ENCODE data around the gene ABLIM1. TPM values are rescaled to one million over a fixed set of nuclear protein-coding genes. Genes with fewer than 3 reads are reported as not detected.

ABLIM1 gene
- total and polyA plus RNA-seq, 2 of the 4 experiments (the other 2 are of a cell fraction), result 7.7 to 9.9 TPM

GRCh38 chr10:114404171-114405010 is 253.7 kb downstream of the ABLIM1 start, which contains the start of gene AFAP1L2:
AFAP1L2 (minus strand) TSS chr10:114404502; CDS start chr10:114404455, 47 bp downstream.
- Histone ChIP-seq H3K27ac (ENCODE audit: insufficient read depth, low read length) (no peak within 1 kb of the TSS), H4K91ac (ENCODE audit: insufficient read depth, low read depth, low read length) (no peak within 1 kb of the TSS), H2AFZ (replicated peaks; ENCODE audit: low read length, poor library complexity) (peak within 1 kb of the TSS; percentile 47), H3K4me3 (ENCODE audit: insufficient read depth, low read depth, low read length) (peak within 1 kb of the TSS; percentile 27; the same call in 1 of the 2 replicates), H3K27me3 (ENCODE audit: control insufficient read depth, insufficient read depth, low read length) (peaks cover 50% of the 10 kb centered on the region), H3K23ac (ENCODE audit: low read depth, low read length) (no peak within 1 kb of the TSS), H2AK9ac (replicated peaks; ENCODE audit: low read depth, low read length, poor library complexity) (no peak within 1 kb of the TSS), H2BK15ac (ENCODE audit: low read depth, low read length) (no peak within 1 kb of the TSS), H2BK5ac (ENCODE audit: low read depth, low read length, poor library complexity, severe bottlenecking) (no peak within 1 kb of the TSS), H3K4me2 (ENCODE audit: low read depth, low read length) (peak within 1 kb of the TSS; percentile 75; the same call in 1 of the 2 replicates), H3K9me1 (ENCODE audit: insufficient read depth, low read length) (no peaks in the 10 kb centered on the region), H3K4ac (ENCODE audit: low read depth, low read length) (no peak within 1 kb of the TSS), H3K4me1 (ENCODE audit: control insufficient read depth, insufficient read depth, low read length) (no peaks in the 10 kb centered on the region), H3K18ac (ENCODE audit: low read depth, low read length) (no peak within 1 kb of the TSS), H4K8ac (ENCODE audit: low read depth in 2 of 2, low read length in 2 of 2) (no peak within 1 kb of the TSS), H3K9ac (ENCODE audit: low read depth, low read length) (no peak within 1 kb of the TSS), H3K36me3 (ENCODE audit: control insufficient read depth, insufficient read depth, low read length) (no peaks in the 10 kb centered on the region), H4K20me1 (ENCODE audit: insufficient read depth, low read length) (no peaks in the 10 kb centered on the region), H3K14ac (replicated peaks; ENCODE audit: low read depth, low read length) (no peak within 1 kb of the TSS), H3K56ac (ENCODE audit: extremely low read depth, insufficient read depth, low read length) (no peak within 1 kb of the TSS), H2BK120ac (ENCODE audit: low read depth, low read length) (no peak within 1 kb of the TSS), H3K9me3 (ENCODE audit: control insufficient read depth, insufficient read depth, low read length) (no peaks in the 10 kb centered on the region), H3K79me1 (ENCODE audit: low read depth in 1 of 2, low read length in 2 of 2) (no peaks in the 10 kb centered on the region), H4K5ac (ENCODE audit: low read depth, low read length) (no peak within 1 kb of the TSS), H2BK20ac (ENCODE audit: low read depth, low read length) (no peak within 1 kb of the TSS), H2AK5ac (ENCODE audit: low read depth, low read length) (no peak within 1 kb of the TSS)
- ChIA-PET POLR2A (ENCODE audit: unreplicated experiment) (no interaction called here), CTCF (no interaction called here)
- in situ Hi-C loops (cut with MboI; ENCODE audit: low sequenced_read_pairs) (no loop called here), dilution Hi-C loops (cut with HindIII; ENCODE audit: low sequenced_read_pairs, unreplicated experiment) (no loop called here), intact Hi-C loops (cut with micrococcal nuclease) (no loop called here)
- TF ChIP-seq ELK1 (IDR thresholded peaks at IDR 0.05; ENCODE audit: borderline replicate concordance, low read depth, low read length) (no peak), MXI1 (IDR thresholded peaks at IDR 0.05; ENCODE audit: borderline replicate concordance, low read depth, low read length) (no peak), CEBPB (IDR thresholded peaks at IDR 0.05; ENCODE audit: low read depth, low read length) (no peak), RCOR1 (IDR thresholded peaks at IDR 0.05; ENCODE audit: insufficient replicate concordance, low read length) (no peak), CHD1 (IDR thresholded peaks at IDR 0.05; ENCODE audit: low read depth, low read length) (no peak), RFX5 (IDR thresholded peaks at IDR 0.05; ENCODE audit: low read depth, low read length) (no peak), MAFK (IDR thresholded peaks at IDR 0.05; ENCODE audit: low read depth, low read length) (no peak)
- DNase-seq (no peak), ATAC-seq (ENCODE audit: low read depth) (peak; percentile 79)
- 1% methylated on average over 42 of the region's 88 CpGs; no CpG with 5 or more reads in 1 of the 2 experiments for WGBS, 2 experiments (ENCODE audit: extremely low coverage in 2 of 2, insufficient read length in 1 of 2)
- BruUV-seq (replicated peaks), result no TSS peak

Measured in IMR-90 (cell line).